GM21526 (cell line): ENCODE measurements around the gene SERPINB1.

Experiments
- ATAC-seq: cut with Tn5 transposase; IDR thresholded peaks from one replicate; pipeline ENCODE4 v1.9.1; 2021; ENCODE audit warnings: moderate library complexity; ENCODE audit not compliant: unreplicated experiment, low FRiP score

Gene SERPINB1

GRCh38 chr6:2796861-2797260 is 44.8 kb downstream of the SERPINB1 start:
- no peak for ATAC-seq

DNA sequence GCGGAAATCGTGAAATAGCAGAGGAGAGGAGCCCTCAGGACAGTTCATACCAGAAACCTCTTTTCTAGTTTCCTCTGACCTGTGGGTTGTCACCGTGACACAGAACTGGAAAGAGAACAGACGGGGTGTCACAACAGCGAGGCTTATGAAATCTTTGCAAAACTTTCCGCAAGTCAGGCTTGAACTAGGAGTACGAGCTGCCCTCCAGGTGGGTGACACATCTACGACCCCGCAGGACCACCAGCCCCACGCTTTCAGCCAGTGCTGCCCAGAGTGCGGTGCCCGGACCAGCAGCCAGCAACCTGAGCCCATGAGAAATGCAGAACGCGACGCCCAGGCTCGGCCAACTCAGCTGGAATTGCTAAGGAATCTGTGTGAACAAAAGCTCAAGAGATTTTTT is 45.7 kb downstream of the SERPINB1 start:
- no peak for ATAC-seq

- no peak for ATAC-seq
Measured at GRCh38 chr6:2795162-2795561, 46.5 kb downstream of the SERPINB1 start.

DNA sequence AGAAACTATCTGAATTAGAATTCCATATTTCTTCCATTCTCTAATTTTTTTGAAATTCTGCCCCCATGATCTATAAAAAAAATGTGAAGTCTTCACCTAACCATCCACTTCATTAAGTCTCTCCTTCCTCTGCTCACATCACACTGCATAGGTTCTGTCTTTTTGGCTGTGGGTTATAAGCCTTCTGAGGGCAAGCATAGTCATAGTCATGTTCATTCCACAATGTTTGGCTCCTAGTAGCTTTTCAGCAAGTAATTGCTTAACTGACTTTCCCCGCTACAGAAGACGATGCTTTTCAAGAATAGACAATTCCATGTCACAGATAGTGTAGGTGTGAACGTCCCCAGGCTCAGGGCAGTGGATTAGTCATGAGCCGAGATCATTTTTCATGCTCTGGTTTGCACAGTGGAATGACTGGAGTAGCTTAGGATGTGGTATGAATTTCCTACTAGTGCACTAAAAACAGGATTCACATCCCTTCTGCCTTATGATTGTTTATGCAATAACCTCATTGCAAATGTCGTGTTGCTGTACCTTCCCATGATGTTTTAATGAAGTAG is 47.4 kb downstream of the SERPINB1 start:
- no peak for ATAC-seq

DNA sequence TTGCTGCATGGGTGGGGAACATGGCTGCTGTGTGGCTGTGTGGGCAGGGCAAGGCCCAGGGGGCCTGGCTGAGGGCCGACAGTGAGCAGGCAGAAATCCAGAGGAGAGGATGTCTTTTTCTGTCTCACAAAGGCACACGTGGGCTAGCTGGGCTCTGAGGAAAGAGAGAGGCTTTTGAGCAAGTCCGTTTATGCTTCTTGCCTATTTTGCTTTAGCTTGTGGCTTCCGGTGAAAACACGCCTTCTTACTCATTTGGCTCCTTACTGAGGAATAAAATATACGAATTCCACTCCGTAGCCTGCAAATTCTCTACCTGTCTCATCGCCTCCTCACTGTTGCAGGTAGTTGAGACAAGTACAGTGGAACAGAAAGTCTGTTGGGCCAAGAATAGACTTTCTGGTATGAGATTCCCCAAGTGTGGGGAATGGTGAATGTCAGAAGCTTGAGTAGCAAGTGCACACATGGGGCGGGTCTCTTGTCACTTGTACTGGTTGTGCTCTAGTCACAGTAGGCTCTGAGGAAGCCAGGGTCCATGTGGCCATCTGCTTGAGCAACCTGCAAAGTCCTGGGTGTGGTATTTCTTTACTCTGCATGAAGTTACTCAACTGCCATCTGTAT is 48.0 kb downstream of the SERPINB1 start:
- ATAC-seq: no peak

DNA sequence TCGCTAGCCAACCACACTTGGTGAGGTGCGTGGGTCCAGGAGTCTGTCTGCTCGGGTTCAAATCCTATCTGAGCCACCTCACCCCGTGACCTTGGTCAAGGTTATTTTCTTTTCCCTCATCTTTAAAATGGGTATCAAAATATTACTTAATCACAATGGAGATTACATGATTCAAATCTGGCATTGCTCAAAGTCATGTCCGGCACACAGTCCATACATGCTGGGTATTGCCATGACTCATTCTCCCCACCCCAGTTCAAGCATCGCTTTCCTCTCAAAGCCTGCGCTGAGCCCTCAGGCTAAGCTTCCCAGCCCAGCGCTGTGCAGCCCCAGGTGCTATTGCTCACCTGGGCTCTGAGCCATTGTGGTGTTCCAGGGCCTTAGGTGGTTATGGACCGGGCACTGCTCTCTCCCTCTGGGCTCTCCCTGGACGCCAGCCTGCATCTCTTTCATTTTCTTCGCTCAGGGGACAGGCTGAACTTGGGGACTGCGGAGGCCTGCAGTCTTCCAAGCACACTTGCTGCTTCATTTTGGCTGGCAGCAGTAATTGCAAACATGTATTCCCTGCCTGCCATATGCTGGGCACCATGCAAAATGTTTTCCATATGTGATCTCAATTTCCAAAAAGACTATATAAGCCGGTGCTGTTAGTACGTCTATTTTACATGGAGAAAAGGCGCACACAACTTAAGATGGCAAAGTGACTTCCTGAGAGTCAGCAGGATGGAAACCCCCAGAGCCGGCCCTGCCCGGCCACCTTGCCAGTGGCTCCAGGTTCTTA is 49.1 kb downstream of the SERPINB1 start:
- no peak for ATAC-seq

GRCh38 chr6:2791450-2791974 is 50.2 kb downstream of the SERPINB1 start:
- ATAC-seq: no peak

GRCh38 chr6:2790588-2791449 is 50.8 kb downstream of the SERPINB1 start:
- ATAC-seq: no peak

GRCh38 chr6:2786269-2786668 is 55.4 kb downstream of the SERPINB1 start:
- ATAC-seq: no peak

- no peak for ATAC-seq
Measured at GRCh38 chr6:2784930-2785329, 56.7 kb downstream of the SERPINB1 start.

DNA sequence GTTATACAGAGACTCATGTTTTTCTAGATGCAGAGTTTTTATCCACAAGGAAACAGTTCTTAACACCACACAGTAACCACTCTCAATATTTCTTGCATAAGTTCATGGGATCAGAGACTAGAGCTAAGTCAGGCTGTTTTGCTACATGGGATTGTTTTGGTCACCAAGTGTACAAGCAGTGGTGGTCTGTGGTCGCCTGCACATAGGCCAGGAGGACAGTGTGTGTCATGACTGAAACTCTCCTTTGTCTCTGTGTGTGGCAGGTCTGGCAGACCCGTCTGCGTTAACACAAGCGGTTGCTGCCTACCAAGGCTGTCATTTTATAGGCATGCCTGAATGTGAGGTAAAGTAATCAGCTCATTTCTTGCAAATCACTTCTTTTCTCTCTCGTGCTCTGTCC is 57.6 kb downstream of the SERPINB1 start:
- ATAC-seq: no peak

- ATAC-seq: no peak
Measured at GRCh38 chr6:2783188-2783963, 58.3 kb downstream of the SERPINB1 start.

- no peak for ATAC-seq
Measured at GRCh38 chr6:2782825-2783187, 58.9 kb downstream of the SERPINB1 start.

DNA sequence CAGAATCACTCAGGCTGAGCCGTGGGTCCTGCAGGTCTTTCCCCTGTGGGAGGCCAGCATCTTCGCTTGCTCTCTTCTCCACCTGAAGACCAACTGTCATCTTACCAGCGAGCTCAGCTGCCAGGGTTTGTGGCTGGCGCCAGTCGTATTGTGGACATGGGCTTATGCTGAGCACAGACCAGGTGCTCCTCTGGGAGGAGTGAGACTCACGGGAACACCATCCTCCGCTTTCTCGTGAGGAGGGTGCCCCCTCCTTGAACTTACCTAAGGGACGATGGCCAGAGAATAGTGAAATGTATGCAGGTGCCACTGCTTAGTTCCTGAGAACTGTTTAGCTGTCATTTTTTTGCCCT is 59.3 kb downstream of the SERPINB1 start:
- ATAC-seq: no peak
